ENCODE results near the gene S100A8.

S100A8 gene

GRCh38 chr1:153387001-153387400 lies 3.9 kb downstream of the S100A8 start:
- Histone ChIP-seq H3K27me3 (ENCODE audit: control insufficient read depth, insufficient read depth, low read length) (peaks cover 4% of the 10 kb centered on the region), H3K4me3 (ENCODE audit: low read length) (no peak overlapping the region)

GRCh38 chr1:153386500-153386901 lies 4.4 kb downstream of the S100A8 start:
- Histone ChIP-seq H3K9me3 (replicated peaks; ENCODE audit: low read length) (no peaks in the 10 kb centered on the region), H3K4me1 (ENCODE audit: control insufficient read depth, insufficient read depth, low read length) (no peaks in the 10 kb centered on the region), H3K36me3 (ENCODE audit: insufficient read depth, low read length) (no peaks in the 10 kb centered on the region), H3K9ac (ENCODE audit: low read depth, low read length) (no peak overlapping the region), H3K4me2 (ENCODE audit: low read length) (no peak overlapping the region), H3K4me3 (ENCODE audit: low read length) (no peak overlapping the region), H3K27me3 (ENCODE audit: control insufficient read depth, insufficient read depth, low read length) (peaks cover 3% of the 10 kb centered on the region)

More at GRCh38 chr1:153387001-153387400, 3.9 kb downstream of the S100A8 start:
- no peak overlapping the region for H3K4me2 ChIP-seq (ENCODE audit: low read length)
- H3K36me3 ChIP-seq (ENCODE audit: insufficient read depth, low read length): no peaks in the 10 kb centered on the region
- no peak overlapping the region for H3K9ac ChIP-seq (ENCODE audit: low read depth, low read length)
- no peaks in the 10 kb centered on the region for H3K9me3 ChIP-seq (replicated peaks; ENCODE audit: low read length)
- no peaks in the 10 kb centered on the region for H3K4me1 ChIP-seq (ENCODE audit: control insufficient read depth, insufficient read depth, low read length)

- no peaks in the 10 kb centered on the region for H3K9me3 ChIP-seq (replicated peaks; ENCODE audit: low read length)
- peaks cover 3% of the 10 kb centered on the region for H3K27me3 ChIP-seq (ENCODE audit: control insufficient read depth, insufficient read depth, low read length)
- no peak overlapping the region for H3K4me3 ChIP-seq (ENCODE audit: low read length)
- no peak overlapping the region for H3K4me2 ChIP-seq (ENCODE audit: low read length)
- H3K4me1 ChIP-seq (ENCODE audit: control insufficient read depth, insufficient read depth, low read length): no peaks in the 10 kb centered on the region
- H3K9ac ChIP-seq (ENCODE audit: low read depth, low read length): no peak overlapping the region
- no peaks in the 10 kb centered on the region for H3K36me3 ChIP-seq (ENCODE audit: insufficient read depth, low read length)
Measured at GRCh38 chr1:153384958-153385580, 5.8 kb downstream of the S100A8 start.

GRCh38 chr1:153380711-153381110 lies 10.2 kb downstream of the S100A8 start:
- H3K4me1 ChIP-seq (ENCODE audit: control insufficient read depth, insufficient read depth, low read length): no peaks in the 10 kb centered on the region
- H3K27me3 ChIP-seq (ENCODE audit: control insufficient read depth, insufficient read depth, low read length): peaks cover 7% of the 10 kb centered on the region
- H3K36me3 ChIP-seq (ENCODE audit: insufficient read depth, low read length): no peaks in the 10 kb centered on the region
- no peak overlapping the region for H3K4me3 ChIP-seq (ENCODE audit: low read length)
- no peaks in the 10 kb centered on the region for H3K9me3 ChIP-seq (replicated peaks; ENCODE audit: low read length)
- no peak overlapping the region for H3K9ac ChIP-seq (ENCODE audit: low read depth, low read length)
- H3K4me2 ChIP-seq (ENCODE audit: low read length): no peak overlapping the region

GRCh38 chr1:153379591-153379990 lies 11.3 kb downstream of the S100A8 start:
- Histone ChIP-seq H3K36me3 (ENCODE audit: insufficient read depth, low read length) (no peaks in the 10 kb centered on the region), H3K9ac (ENCODE audit: low read depth, low read length) (no peak overlapping the region), H3K27me3 (ENCODE audit: control insufficient read depth, insufficient read depth, low read length) (peaks cover 3% of the 10 kb centered on the region), H3K9me3 (replicated peaks; ENCODE audit: low read length) (no peaks in the 10 kb centered on the region), H3K4me1 (ENCODE audit: control insufficient read depth, insufficient read depth, low read length) (no peaks in the 10 kb centered on the region), H3K4me3 (ENCODE audit: low read length) (no peak overlapping the region), H3K4me2 (ENCODE audit: low read length) (no peak overlapping the region)

DNA sequence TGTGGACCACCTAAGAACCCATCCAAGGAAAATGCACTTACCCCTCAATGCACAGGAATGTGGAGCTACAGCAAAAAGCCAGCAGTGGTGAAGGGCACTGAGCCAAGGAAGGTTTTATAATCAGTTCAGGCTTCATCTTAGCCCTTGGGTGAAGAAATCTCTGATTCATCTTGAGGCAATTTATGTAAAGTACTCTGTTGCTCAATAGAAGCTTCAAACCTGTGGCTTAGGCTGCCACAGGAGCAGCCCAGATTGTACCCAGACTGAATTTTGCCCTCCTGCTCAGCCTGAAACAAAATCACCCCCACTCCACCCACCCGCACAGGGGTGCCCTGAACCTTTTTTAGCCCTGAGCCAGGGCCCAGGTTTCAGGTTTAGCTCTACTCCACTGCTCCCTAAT lies 15.4 kb downstream of the S100A8 start, which contains the start of gene S100A12:
Gene S100A12, minus strand, starts transcription at position 111 of the 400 bp plus-strand sequence. CDS start 1,029 bp downstream, outside the sequence.
- Histone ChIP-seq H3K9me3 (replicated peaks; ENCODE audit: low read length) (no peaks in the 10 kb centered on the region), H3K4me1 (ENCODE audit: control insufficient read depth, insufficient read depth, low read length) (no peaks in the 10 kb centered on the region), H3K36me3 (ENCODE audit: insufficient read depth, low read length) (no peaks in the 10 kb centered on the region), H3K9ac (ENCODE audit: low read depth, low read length) (no peak within 1 kb of the TSS), H3K4me2 (ENCODE audit: low read length) (no peak within 1 kb of the TSS), H3K4me3 (ENCODE audit: low read length) (no peak within 1 kb of the TSS), H3K27me3 (ENCODE audit: control insufficient read depth, insufficient read depth, low read length) (peaks cover 7% of the 10 kb centered on the region)

DNA sequence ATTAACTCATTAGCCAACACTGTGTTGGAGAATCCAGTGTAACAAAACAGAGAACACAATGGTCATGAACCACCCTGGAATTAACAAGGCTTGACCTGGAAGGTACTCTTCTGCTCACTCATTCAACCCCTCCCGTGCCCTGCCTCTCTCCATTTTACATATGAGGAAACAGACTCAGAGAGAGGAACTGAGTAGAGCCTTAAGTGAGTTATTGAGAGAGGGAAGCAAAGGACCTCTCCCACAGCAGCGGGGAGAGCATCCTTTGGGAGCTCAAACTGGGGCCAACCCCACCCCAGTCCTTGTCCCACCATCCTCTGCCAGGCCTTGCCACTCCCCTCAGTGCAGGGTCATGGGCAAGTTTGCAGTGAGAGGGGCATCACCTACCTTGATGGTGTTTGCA lies 16.8 kb downstream of the S100A8 start:
- Histone ChIP-seq H3K4me3 (ENCODE audit: low read length) (no peak overlapping the region), H3K27me3 (ENCODE audit: control insufficient read depth, insufficient read depth, low read length) (peaks cover 7% of the 10 kb centered on the region), H3K4me1 (ENCODE audit: control insufficient read depth, insufficient read depth, low read length) (no peaks in the 10 kb centered on the region), H3K4me2 (ENCODE audit: low read length) (no peak overlapping the region), H3K36me3 (ENCODE audit: insufficient read depth, low read length) (no peaks in the 10 kb centered on the region), H3K9ac (ENCODE audit: low read depth, low read length) (no peak overlapping the region), H3K9me3 (replicated peaks; ENCODE audit: low read length) (no peaks in the 10 kb centered on the region)

DNA sequence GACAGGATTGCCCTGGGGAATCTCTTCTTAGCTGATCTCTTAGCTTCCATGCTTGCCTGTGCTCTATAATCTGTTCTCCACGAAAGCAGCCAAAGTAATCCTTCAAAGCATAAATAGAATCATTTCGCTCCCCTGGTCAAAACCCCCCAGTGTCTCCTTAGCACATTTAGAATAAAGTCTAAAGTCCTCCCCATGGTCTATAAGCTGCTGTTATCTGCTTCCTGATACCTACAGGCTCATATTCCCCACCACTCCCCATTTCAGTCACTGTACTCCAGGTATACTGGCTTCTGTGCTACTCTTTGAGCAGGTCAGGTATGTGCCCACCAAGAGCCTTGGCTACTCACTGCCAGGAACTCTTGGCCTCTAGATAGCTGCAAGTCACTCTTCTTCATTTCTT lies 18.3 kb downstream of the S100A8 start:
- H3K4me2 ChIP-seq (ENCODE audit: low read length): no peak overlapping the region
- H3K27me3 ChIP-seq (ENCODE audit: control insufficient read depth, insufficient read depth, low read length): peaks cover 9% of the 10 kb centered on the region
- H3K4me3 ChIP-seq (ENCODE audit: low read length): no peak overlapping the region
- no peaks in the 10 kb centered on the region for H3K4me1 ChIP-seq (ENCODE audit: control insufficient read depth, insufficient read depth, low read length)
- no peaks in the 10 kb centered on the region for H3K9me3 ChIP-seq (replicated peaks; ENCODE audit: low read length)
- H3K9ac ChIP-seq (ENCODE audit: low read depth, low read length): no peak overlapping the region
- no peaks in the 10 kb centered on the region for H3K36me3 ChIP-seq (ENCODE audit: insufficient read depth, low read length)

DNA sequence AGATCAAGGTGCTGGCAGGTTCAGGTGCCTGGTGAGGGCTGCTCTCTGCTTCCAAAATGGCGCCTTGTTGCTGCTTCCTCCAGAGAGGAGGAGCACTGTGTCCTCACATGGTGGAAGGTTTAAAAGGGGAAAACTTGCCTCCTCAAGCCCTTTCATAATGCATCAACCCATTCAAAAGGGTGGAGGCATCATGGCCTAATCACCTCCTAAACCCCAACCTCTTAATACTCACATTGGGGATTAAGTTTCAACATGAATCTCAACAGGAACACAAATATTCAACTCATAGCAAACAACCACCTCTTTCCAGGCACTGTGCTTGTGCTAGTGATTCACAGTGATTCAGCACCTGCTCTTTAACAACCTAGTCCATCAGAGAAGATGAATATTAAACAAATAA lies 19.6 kb downstream of the S100A8 start:
- H3K4me2 ChIP-seq (ENCODE audit: low read length): no peak overlapping the region
- H3K27me3 ChIP-seq (ENCODE audit: control insufficient read depth, insufficient read depth, low read length): peaks cover 18% of the 10 kb centered on the region
- no peaks in the 10 kb centered on the region for H3K9me3 ChIP-seq (replicated peaks; ENCODE audit: low read length)
- H3K4me3 ChIP-seq (ENCODE audit: low read length): no peak overlapping the region
- no peaks in the 10 kb centered on the region for H3K4me1 ChIP-seq (ENCODE audit: control insufficient read depth, insufficient read depth, low read length)
- H3K36me3 ChIP-seq (ENCODE audit: insufficient read depth, low read length): no peaks in the 10 kb centered on the region
- H3K9ac ChIP-seq (ENCODE audit: low read depth, low read length): no peak overlapping the region

- H3K36me3 ChIP-seq (ENCODE audit: insufficient read depth, low read length): no peaks in the 10 kb centered on the region
- H3K9me3 ChIP-seq (replicated peaks; ENCODE audit: low read length): no peaks in the 10 kb centered on the region
- peaks cover 20% of the 10 kb centered on the region for H3K27me3 ChIP-seq (ENCODE audit: control insufficient read depth, insufficient read depth, low read length)
- no peaks in the 10 kb centered on the region for H3K4me1 ChIP-seq (ENCODE audit: control insufficient read depth, insufficient read depth, low read length)
- H3K4me3 ChIP-seq (ENCODE audit: low read length): no peak overlapping the region
- no peak overlapping the region for H3K4me2 ChIP-seq (ENCODE audit: low read length)
- no peak overlapping the region for H3K9ac ChIP-seq (ENCODE audit: low read depth, low read length)
Measured at GRCh38 chr1:153370146-153370545, 20.7 kb downstream of the S100A8 start.

DNA sequence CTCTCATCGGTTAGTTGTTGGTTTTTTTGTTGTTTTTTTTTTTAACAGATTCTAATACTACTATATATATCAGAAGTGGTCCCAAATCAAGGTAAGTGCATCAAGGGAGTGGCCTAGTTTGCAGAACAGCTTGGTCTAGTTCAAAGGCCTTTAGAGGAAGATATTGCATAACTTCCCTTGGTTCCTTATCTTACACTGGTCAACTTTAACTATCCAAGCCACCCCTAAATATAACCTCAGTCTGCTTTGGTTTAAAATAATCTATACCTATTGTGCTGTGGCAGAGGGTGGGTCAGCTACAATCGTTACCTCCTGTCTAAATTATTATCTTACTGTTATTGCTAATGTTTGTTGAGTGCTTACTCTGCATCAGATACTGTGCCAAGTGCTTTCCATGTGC lies 22.4 kb downstream of the S100A8 start:
- no peak overlapping the region for H3K4me2 ChIP-seq (ENCODE audit: low read length)
- H3K4me1 ChIP-seq (ENCODE audit: control insufficient read depth, insufficient read depth, low read length): no peaks in the 10 kb centered on the region
- H3K4me3 ChIP-seq (ENCODE audit: low read length): no peak overlapping the region
- no peak overlapping the region for H3K9ac ChIP-seq (ENCODE audit: low read depth, low read length)
- no peaks in the 10 kb centered on the region for H3K9me3 ChIP-seq (replicated peaks; ENCODE audit: low read length)
- H3K27me3 ChIP-seq (ENCODE audit: control insufficient read depth, insufficient read depth, low read length): peaks cover 33% of the 10 kb centered on the region
- H3K36me3 ChIP-seq (ENCODE audit: insufficient read depth, low read length): no peaks in the 10 kb centered on the region

DNA sequence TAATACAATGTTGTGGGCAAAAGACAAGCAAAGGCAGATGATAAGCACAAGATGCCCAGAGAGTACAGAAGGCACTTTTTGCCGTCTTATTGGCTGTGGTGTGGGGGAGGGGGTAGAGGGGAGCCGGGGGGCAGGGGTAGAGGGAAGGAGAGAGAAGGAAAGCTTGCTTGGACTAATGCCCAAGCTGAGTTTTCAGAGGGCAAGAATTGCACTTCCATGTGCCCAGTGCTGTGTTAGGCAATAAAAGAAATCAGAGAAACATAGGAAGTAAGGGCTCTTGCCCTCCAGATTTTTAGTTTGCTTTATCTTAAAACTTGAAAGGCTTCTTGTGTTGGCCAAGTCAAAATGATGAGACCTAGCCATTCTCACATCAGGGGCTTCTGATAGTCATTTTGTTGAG lies 23.8 kb downstream of the S100A8 start:
- Histone ChIP-seq H3K9me3 (replicated peaks; ENCODE audit: low read length) (no peaks in the 10 kb centered on the region), H3K27me3 (ENCODE audit: control insufficient read depth, insufficient read depth, low read length) (peaks cover 43% of the 10 kb centered on the region), H3K4me2 (ENCODE audit: low read length) (no peak overlapping the region), H3K36me3 (ENCODE audit: insufficient read depth, low read length) (no peaks in the 10 kb centered on the region), H3K4me1 (ENCODE audit: control insufficient read depth, insufficient read depth, low read length) (no peaks in the 10 kb centered on the region), H3K9ac (ENCODE audit: low read depth, low read length) (no peak overlapping the region), H3K4me3 (ENCODE audit: low read length) (no peak overlapping the region)

All from skeletal muscle satellite cell (primary cell).